SU-DHL-6 (cell line): ENCODE results near the gene TMEM37.

Experiments
- H2AFZ ChIP-seq: fragments of 200-600 bp; sonication (generic); 2 replicates; pipeline ENCODE4 v1.6.1; 2014; ENCODE audit warnings: low read depth, mild to moderate bottlenecking, moderate library complexity, mixed read lengths, antibody characterized with exemption, low read length; ENCODE audit not compliant: severe bottlenecking
- H3F3A ChIP-seq: fragments of 200-600 bp; shearing (Covaris generic); 2 replicates; pipeline ENCODE4 v1.6.0; 2016; ENCODE audit warnings: antibody characterized with exemption, mild to moderate bottlenecking; ENCODE audit not compliant: insufficient read depth
- H3K27ac ChIP-seq: fragments of 200-600 bp; sonication (generic); 2 replicates; pipeline ENCODE4 v1.5.1; 2016; ENCODE audit warnings: low read depth, mild to moderate bottlenecking, low read length, moderate library complexity, mixed read lengths
- H3K27me3 ChIP-seq: fragments of 200-600 bp; sonication (generic), shearing (Covaris generic); 2 replicates; pipeline ENCODE4 v1.6.0; 2014; ENCODE audit warnings: mild to moderate bottlenecking, low read length
- H3K36me3 ChIP-seq: fragments of 200-600 bp; sonication (generic); 2 replicates; pipeline ENCODE4 v1.6.1; 2014; ENCODE audit warnings: mild to moderate bottlenecking, low read length, mixed read lengths
- H3K4me2 ChIP-seq: fragments of 300-600, 200-600 bp; shearing (Covaris generic), sonication (generic); 2 replicates; pipeline ENCODE4 v1.6.0; 2014; ENCODE audit warnings: low read length, low read depth, mild to moderate bottlenecking; ENCODE audit not compliant: poor library complexity, severe bottlenecking
- H3K4me3 ChIP-seq: fragments of 200-600 bp; sonication (generic); 2 replicates; pipeline ENCODE4 v1.5.1; 2014; ENCODE audit warnings: antibody characterized with exemption, low read length, mild to moderate bottlenecking, mixed read lengths; ENCODE audit not compliant: insufficient read depth, poor library complexity, severe bottlenecking
- H3K79me2 ChIP-seq: fragments of 200-600 bp; sonication (generic); 2 replicates; pipeline ENCODE4 v1.6.1; 2014; ENCODE audit warnings: mild to moderate bottlenecking, low read length, moderate library complexity; ENCODE audit not compliant: insufficient read depth
- H3K9ac ChIP-seq: fragments of 200-600 bp; sonication (generic); 2 replicates; pipeline ENCODE4 v1.7.0; 2014; ENCODE audit warnings: mild to moderate bottlenecking, low read length
- H3K9me2 ChIP-seq: fragments of 200-600 bp; sonication (generic); replicated peaks from 2 replicates; pipeline ENCODE4 v1.6.1; 2014; ENCODE audit warnings: low read length; ENCODE audit not compliant: insufficient read depth
- H3K9me3 ChIP-seq: fragments of 200-600 bp; sonication (generic); 2 replicates; pipeline ENCODE4 v1.6.1; 2014; ENCODE audit warnings: low read length, mixed read lengths; ENCODE audit not compliant: insufficient read depth
- H4K20me1 ChIP-seq: fragments of 200-600 bp; sonication (generic); 2 replicates; pipeline ENCODE4 v1.6.1; 2014; ENCODE audit warnings: low read depth, mild to moderate bottlenecking, antibody characterized with exemption, low read length, moderate library complexity, mixed read lengths
- EZH2phosphoT487 ChIP-seq: fragments of 200-600 bp; sonication (generic), shearing (Covaris generic); conservative IDR thresholded peaks from 2 replicates; pipeline ENCODE4 v1.6.1; 2018; ENCODE audit warnings: mild to moderate bottlenecking, antibody characterized with exemption, low read length, moderate library complexity, mixed read lengths
- TF ChIP-seq, protein P1 (sequence below): fragments of 200-600 bp; sonication (generic); IDR thresholded peaks from one replicate; pipeline ENCODE4 v1.5.1; 2017; ENCODE audit warnings: antibody characterized with exemption, mild to moderate bottlenecking, low read length, moderate library complexity; ENCODE audit not compliant: insufficient read depth, poor library complexity, severe bottlenecking

Gene TMEM37

DNA sequence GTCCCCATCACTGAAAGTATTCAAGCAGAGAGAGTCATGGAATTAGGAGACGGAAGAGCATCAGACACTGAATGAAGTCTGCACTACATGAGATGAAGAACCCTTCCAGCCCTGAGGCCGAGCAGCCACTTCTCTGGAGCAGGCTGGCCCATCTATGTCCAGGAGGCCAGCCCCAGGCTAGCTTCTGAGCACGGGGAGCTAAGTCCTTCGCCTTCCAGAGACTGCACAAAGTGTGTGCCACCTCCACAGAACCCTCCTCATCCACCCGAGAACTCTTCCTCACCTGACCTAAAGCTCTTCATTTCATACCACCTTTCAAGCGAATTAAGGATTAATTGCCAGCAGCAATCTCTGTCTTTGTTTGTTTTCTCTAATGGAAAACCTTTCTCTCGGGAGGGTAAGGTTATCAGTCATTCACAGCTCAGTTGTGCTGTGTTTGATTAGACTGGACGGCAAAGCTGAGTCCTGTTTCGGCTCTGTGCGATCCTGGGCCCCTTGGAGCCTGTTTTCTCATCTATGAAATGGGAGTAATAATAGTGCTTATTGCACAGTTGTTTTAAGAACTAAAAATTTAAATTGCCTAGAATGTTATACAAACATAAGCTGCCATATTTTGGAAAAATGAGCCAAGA is 54.7 kb downstream of the TMEM37 start:
- H3K9me3 ChIP-seq = no peaks in the 10 kb centered on the region
- no peak for TF ChIP-seq EZH2phosphoT487
- TF ChIP-seq, protein P1, sequence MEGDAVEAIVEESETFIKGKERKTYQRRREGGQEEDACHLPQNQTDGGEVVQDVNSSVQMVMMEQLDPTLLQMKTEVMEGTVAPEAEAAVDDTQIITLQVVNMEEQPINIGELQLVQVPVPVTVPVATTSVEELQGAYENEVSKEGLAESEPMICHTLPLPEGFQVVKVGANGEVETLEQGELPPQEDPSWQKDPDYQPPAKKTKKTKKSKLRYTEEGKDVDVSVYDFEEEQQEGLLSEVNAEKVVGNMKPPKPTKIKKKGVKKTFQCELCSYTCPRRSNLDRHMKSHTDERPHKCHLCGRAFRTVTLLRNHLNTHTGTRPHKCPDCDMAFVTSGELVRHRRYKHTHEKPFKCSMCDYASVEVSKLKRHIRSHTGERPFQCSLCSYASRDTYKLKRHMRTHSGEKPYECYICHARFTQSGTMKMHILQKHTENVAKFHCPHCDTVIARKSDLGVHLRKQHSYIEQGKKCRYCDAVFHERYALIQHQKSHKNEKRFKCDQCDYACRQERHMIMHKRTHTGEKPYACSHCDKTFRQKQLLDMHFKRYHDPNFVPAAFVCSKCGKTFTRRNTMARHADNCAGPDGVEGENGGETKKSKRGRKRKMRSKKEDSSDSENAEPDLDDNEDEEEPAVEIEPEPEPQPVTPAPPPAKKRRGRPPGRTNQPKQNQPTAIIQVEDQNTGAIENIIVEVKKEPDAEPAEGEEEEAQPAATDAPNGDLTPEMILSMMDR = no peak
- H3K4me2 ChIP-seq = no peak overlapping the region
- no peak overlapping the region for H3K4me3 ChIP-seq
- no peak overlapping the region for H2AFZ ChIP-seq
- H3K27me3 ChIP-seq = no peaks in the 10 kb centered on the region
- no peaks in the 10 kb centered on the region for H3F3A ChIP-seq
- H3K27ac ChIP-seq = no peak overlapping the region
- H3K9ac ChIP-seq = no peak overlapping the region
- H3K9me2 ChIP-seq = no peaks in the 10 kb centered on the region
- no peaks in the 10 kb centered on the region for H3K79me2 ChIP-seq
- no peaks in the 10 kb centered on the region for H4K20me1 ChIP-seq
- H3K36me3 ChIP-seq = no peaks in the 10 kb centered on the region

DNA sequence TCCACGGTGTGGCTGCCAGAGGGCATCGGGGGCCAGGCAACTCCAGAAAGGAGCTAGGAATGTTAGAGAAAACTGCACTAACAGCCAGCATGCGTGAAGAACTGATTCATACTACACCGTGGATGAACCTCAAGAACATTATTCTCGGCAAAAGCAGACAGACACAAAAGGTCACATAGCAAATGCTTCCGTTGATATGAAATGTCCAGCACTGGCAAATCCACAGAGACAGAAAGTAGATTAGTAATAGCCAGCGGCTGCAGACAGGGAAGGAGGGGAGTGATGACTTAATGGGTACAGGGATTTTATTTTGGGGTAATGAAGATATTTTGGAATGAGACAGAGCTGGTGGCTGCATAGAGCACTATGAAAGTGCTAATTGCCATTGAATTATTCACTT is 55.2 kb downstream of the TMEM37 start:
- Histone ChIP-seq H3K9ac (no peak overlapping the region), H3K4me3 (no peak overlapping the region), H3K27ac (no peak overlapping the region), H3K27me3 (no peaks in the 10 kb centered on the region), H3K36me3 (no peaks in the 10 kb centered on the region), H4K20me1 (no peaks in the 10 kb centered on the region), H3K79me2 (no peaks in the 10 kb centered on the region), H3K9me2 (no peaks in the 10 kb centered on the region), H3F3A (no peaks in the 10 kb centered on the region), H3K9me3 (no peaks in the 10 kb centered on the region), H3K4me2 (no peak overlapping the region), H2AFZ (no peak overlapping the region)
- TF ChIP-seq, protein P1 = no peak
- no peak for TF ChIP-seq EZH2phosphoT487

DNA sequence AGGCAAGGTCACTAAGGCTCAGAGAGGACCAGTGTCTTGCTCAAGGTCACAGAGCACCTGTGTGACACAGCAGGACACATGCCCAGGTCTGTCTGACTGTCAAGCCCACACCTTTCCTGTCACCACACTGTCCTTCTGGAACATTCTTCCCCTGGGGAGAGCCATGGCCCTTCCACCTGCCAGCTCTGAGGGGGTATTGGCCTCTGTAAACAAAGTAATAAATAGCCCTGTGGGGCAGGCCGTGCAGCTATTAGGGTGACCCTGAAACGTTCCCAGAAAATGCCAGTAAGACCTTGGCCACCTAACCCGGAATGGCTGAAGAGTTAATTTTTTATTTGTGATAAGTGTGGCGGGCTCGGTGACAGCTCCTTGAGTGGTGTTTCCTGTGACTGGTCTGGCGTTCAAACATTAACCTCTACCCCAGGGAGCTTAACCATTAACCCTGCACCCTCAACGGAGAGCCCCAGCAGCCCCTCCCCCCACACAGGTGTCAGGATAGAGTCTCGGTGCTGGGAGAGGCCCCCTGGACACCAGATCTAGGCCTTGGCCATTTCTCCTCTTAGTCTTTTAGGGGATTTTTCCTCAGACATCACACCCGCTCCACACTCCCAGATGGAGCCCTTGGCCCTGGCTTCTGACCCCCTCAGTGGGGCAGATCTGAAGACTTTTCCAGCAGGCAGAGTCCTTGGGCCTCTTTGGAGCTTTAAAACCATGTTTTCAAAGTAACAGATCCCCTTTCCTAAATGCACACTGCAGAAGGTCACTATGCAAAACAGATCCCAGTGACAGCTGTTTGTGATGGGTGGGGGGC is 56.0 kb downstream of the TMEM37 start:
- Histone ChIP-seq H3K27me3 (no peaks in the 10 kb centered on the region), H2AFZ (no peak overlapping the region), H3K4me2 (no peak overlapping the region), H3F3A (no peaks in the 10 kb centered on the region), H3K4me3 (no peak overlapping the region), H3K36me3 (no peaks in the 10 kb centered on the region), H4K20me1 (no peaks in the 10 kb centered on the region), H3K9me3 (no peaks in the 10 kb centered on the region), H3K27ac (no peak overlapping the region), H3K79me2 (no peaks in the 10 kb centered on the region), H3K9me2 (no peaks in the 10 kb centered on the region), H3K9ac (no peak overlapping the region)
- TF ChIP-seq EZH2phosphoT487 = no peak
- TF ChIP-seq, protein P1 = no peak
